GM12878 (cell line): ENCODE data around the gene SHF. TPM values are rescaled to one million over a fixed set of nuclear protein-coding genes. Genes with fewer than 3 reads are reported as not detected.

Source experiments
- ASH2L ChIP-seq: fragments of 300-600, 200-600 bp; sonication (generic); IDR thresholded peaks from 2 replicates; pipeline ENCODE4 v1.6.1; 2017; ENCODE audit warnings: low read depth, mild to moderate bottlenecking, borderline replicate concordance
- BACH1 ChIP-seq: fragments of 450-650 bp; IDR thresholded peaks from 2 replicates; pipeline ENCODE4 v1.6.1; 2017; ENCODE audit warnings: mild to moderate bottlenecking, borderline replicate concordance
- BCL11A ChIP-seq: IDR thresholded peaks from 2 replicates; pipeline ENCODE4 v1.6.1; 2011; ENCODE audit warnings: low read depth, low read length
- BMI1 ChIP-seq: fragments of 450-650 bp; IDR thresholded peaks from 2 replicates; pipeline ENCODE4 v1.6.1; 2016; ENCODE audit warnings: mild to moderate bottlenecking, moderate library complexity, borderline replicate concordance
- CEBPB ChIP-seq, 2 experiments: fragments of 150-350 bp in 1 of 2; IDR thresholded peaks; 2 replicates each; pipeline ENCODE4 v1.6.1; 2012 to 2014; ENCODE audit warnings: low read depth in 2 of 2, low read length in 2 of 2, borderline replicate concordance in 1 of 2, inconsistent platforms in 1 of 2
- CHD2 ChIP-seq: IDR thresholded peaks from 2 replicates; pipeline ENCODE4 v1.6.1; 2011; ENCODE audit warnings: low read depth, low read length, improper control_type of control experiment, borderline replicate concordance
- CREM ChIP-seq: IDR thresholded peaks from 2 replicates; pipeline ENCODE4 v1.6.1; 2014; ENCODE audit warnings: antibody characterized with exemption, low read depth
- EED ChIP-seq: sonication (generic); IDR thresholded peaks from 2 replicates; pipeline ENCODE4 v1.6.1; 2016; ENCODE audit warnings: antibody characterized with exemption, low read depth
- EZH2 ChIP-seq: IDR thresholded peaks from 2 replicates; pipeline ENCODE4 v1.6.1; 2012; ENCODE audit warnings: low read depth, mild to moderate bottlenecking, control low read depth, inconsistent platforms, low read length, borderline replicate concordance; ENCODE audit not compliant: control insufficient read depth
- KLF5 ChIP-seq: fragments of 450-650 bp; IDR thresholded peaks from 2 replicates; pipeline ENCODE4 v1.6.1; 2014; ENCODE audit warnings: mild to moderate bottlenecking; ENCODE audit not compliant: partially characterized antibody
- NFXL1 ChIP-seq: fragments of 450-650 bp; IDR thresholded peaks from 2 replicates; pipeline ENCODE4 v1.6.1; 2017; ENCODE audit warnings: antibody characterized with exemption, mild to moderate bottlenecking, borderline replicate concordance
- NFYB ChIP-seq: IDR thresholded peaks from 2 replicates; pipeline ENCODE4 v1.6.1; 2011; ENCODE audit warnings: low read depth, mild to moderate bottlenecking, low read length, improper control_type of control experiment, moderate library complexity; ENCODE audit not compliant: insufficient read depth
- PBX3 ChIP-seq: IDR thresholded peaks from 2 replicates; pipeline ENCODE4 v1.6.1; 2011; ENCODE audit warnings: mild to moderate bottlenecking, low read depth, low read length, moderate library complexity; ENCODE audit not compliant: insufficient replicate concordance
- RAD21 ChIP-seq: IDR thresholded peaks from 2 replicates; pipeline ENCODE4 v1.6.1; 2011; ENCODE audit warnings: mild to moderate bottlenecking, low read depth, low read length, moderate library complexity; ENCODE audit not compliant: insufficient read depth
- SIX5 ChIP-seq: IDR thresholded peaks from 2 replicates; pipeline ENCODE4 v1.6.1; 2011; ENCODE audit warnings: mild to moderate bottlenecking, low read depth, low read length, moderate library complexity; ENCODE audit not compliant: severe bottlenecking
- SMARCA5 ChIP-seq: fragments of 450-650 bp; IDR thresholded peaks from 2 replicates; pipeline ENCODE4 v1.6.1; 2017; ENCODE audit warnings: mild to moderate bottlenecking
- SREBF1 ChIP-seq: IDR thresholded peaks from 2 replicates; pipeline ENCODE4 v1.6.1; 2012; ENCODE audit warnings: mild to moderate bottlenecking, low read length
- ZBTB33 ChIP-seq: fragments of 450-650 bp; IDR thresholded peaks from 2 replicates; pipeline ENCODE4 v1.6.1; 2017; ENCODE audit warnings: mild to moderate bottlenecking
- polyA plus RNA-seq, 11 experiments: library from polyadenylated mRNA; depleted of rRNA in 4 of 11; unstranded in 6 of 11; stranded (reverse) in 5 of 11; fragments of >200 nt; fragmentation: Nextera tagmentation in 4 of 11; fragmentation: Illumina TruSeq in 1 of 11; extraction: Ambion mirVana in 4 of 11; extraction: Trizol in 1 of 11; gene quantifications; 1 replicate in 1 of 11; 2 replicates in 10 of 11; pipeline versions ENCODE4 v1.2.1 to v1.2.3, GENCODE V29; 2011 to 2016; ENCODE audit warnings: inconsistent platforms in 2 of 11, missing spikeins in 2 of 11, low read depth in 1 of 11
- total RNA-seq, 4 experiments: library from RNA; depleted of rRNA in 3 of 4; stranded (reverse); fragments of >200 nt in 3 of 4; fragmentation: Illumina TruSeq in 1 of 4; extraction: Trizol in 1 of 4; gene quantifications; 2 replicates each; pipeline versions ENCODE4 v1.2.1 to v1.2.3, GENCODE V29; 2013 to 2021
- TF ChIP-seq, protein P1 (sequence below): IDR thresholded peaks from 2 replicates; pipeline ENCODE4 v1.6.1; 2012; ENCODE audit warnings: low read depth, low read length, improper control_type of control experiment
- TF ChIP-seq, protein P2 (sequence below): fragments of 450-650 bp; IDR thresholded peaks from 2 replicates; pipeline ENCODE4 v1.6.1; 2017; ENCODE audit warnings: mild to moderate bottlenecking, moderate library complexity

SHF gene
- total and polyA plus RNA-seq, 10 of the 15 experiments (the other 5 are each of a cell fraction or from before 2014, with no cell fraction given): 0.04 to 5.7 (median 1.0) TPM; not detected in 1

DNA sequence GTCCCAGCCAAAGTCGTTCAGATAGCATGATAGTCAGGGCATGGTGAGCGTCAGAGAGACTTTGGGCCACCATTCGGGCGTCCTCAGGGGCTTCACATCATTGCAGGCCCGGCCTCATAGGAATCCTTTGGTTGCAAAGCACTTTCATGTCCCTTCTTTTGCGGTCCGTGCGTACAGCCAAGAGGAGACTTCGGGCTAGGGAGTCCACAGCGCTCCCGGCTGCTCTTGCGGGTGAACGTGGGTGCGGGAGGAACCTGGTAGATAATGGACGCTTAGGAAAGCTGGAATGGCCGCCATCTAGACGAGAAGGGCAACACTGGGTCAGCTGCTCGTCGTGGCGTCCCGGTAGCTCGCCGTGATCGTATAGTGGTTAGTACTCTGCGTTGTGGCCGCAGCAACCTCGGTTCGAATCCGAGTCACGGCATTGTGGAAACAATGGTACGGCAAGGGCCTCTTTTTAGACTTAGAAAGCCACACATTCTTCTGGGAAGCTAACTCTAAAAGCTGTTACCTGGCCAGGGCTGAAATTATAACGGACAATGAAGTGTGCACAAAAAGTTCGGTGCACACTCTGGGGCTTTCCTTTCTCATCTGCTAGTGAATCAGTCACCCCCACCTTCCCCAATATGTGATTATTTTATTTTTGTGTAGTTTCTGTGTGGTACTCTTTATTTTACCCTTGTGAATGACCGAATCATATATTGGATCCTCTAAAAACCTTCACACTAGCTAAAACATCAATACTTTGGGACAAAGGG, 13.2 kb upstream of the SHF start (continued):
- TF ChIP-seq, protein P1, sequence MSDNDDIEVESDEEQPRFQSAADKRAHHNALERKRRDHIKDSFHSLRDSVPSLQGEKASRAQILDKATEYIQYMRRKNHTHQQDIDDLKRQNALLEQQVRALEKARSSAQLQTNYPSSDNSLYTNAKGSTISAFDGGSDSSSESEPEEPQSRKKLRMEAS: no peak
- TF ChIP-seq CEBPB (IDR thresholded peaks at IDR 0.05; ENCODE audit: borderline replicate concordance in 1 of 2, low read depth in 2 of 2, low read length in 2 of 2) (no peak), CREM (no peak), BCL11A (no peak), SMARCA5 (peak; percentile 32; the same call in 1 of the 2 replicates), EZH2 (no peak), NFXL1 (no peak), CHD2 (no peak), ZBTB33 (no peak), SREBF1 (no peak), ASH2L (no peak), SIX5 (no peak), BACH1 (peak; percentile 16; the same call in 1 of the 2 replicates), KLF5 (no peak), RAD21 (no peak), PBX3 (no peak), EED (peak; percentile 3; the same call in 1 of the 2 replicates), NFYB (no peak), BMI1 (no peak)
- TF ChIP-seq, protein P2, sequence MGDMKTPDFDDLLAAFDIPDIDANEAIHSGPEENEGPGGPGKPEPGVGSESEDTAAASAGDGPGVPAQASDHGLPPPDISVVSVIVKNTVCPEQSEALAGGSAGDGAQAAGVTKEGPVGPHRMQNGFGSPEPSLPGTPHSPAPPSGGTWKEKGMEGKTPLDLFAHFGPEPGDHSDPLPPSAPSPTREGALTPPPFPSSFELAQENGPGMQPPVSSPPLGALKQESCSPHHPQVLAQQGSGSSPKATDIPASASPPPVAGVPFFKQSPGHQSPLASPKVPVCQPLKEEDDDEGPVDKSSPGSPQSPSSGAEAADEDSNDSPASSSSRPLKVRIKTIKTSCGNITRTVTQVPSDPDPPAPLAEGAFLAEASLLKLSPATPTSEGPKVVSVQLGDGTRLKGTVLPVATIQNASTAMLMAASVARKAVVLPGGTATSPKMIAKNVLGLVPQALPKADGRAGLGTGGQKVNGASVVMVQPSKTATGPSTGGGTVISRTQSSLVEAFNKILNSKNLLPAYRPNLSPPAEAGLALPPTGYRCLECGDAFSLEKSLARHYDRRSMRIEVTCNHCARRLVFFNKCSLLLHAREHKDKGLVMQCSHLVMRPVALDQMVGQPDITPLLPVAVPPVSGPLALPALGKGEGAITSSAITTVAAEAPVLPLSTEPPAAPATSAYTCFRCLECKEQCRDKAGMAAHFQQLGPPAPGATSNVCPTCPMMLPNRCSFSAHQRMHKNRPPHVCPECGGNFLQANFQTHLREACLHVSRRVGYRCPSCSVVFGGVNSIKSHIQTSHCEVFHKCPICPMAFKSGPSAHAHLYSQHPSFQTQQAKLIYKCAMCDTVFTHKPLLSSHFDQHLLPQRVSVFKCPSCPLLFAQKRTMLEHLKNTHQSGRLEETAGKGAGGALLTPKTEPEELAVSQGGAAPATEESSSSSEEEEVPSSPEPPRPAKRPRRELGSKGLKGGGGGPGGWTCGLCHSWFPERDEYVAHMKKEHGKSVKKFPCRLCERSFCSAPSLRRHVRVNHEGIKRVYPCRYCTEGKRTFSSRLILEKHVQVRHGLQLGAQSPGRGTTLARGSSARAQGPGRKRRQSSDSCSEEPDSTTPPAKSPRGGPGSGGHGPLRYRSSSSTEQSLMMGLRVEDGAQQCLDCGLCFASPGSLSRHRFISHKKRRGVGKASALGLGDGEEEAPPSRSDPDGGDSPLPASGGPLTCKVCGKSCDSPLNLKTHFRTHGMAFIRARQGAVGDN: no peak
